Measurements from ENCODE around the gene CCDC9B. TPM values are rescaled to one million over a fixed set of nuclear protein-coding genes. Genes with fewer than 3 reads are reported as not detected.

CCDC9B gene
- total RNA-seq, 1 experiment from 2014 or later = 8.1 TPM

DNA sequence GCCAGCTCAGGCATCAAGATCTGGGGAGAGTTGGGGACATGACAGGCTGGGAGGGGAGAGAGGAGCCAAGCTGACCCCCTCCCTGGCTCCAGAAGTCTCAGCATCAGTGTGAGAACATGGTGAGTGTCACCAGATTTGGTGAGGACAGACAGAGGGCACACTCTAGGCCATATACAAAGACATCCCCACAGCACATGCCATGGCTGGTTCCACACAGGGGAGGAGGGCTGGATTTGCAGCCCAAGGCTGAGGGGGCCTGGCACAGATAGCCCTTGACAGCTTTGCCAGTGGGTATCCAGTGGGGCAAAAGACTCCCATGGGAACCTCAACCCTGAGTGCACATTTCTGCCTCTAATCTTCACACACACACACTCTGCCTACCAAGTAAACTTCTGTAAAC is 47.7 kb downstream of the CCDC9B start:
- no peak for DNase-seq (ENCODE audit: low read depth)

GRCh38 chr15:40292246-40292645 is 48.5 kb downstream of the CCDC9B start:
- no peak for DNase-seq (ENCODE audit: low read depth)

GRCh38 chr15:40290918-40291574 is 49.7 kb downstream of the CCDC9B start:
- peak; percentile 71 for DNase-seq (ENCODE audit: low read depth)

- no peak for DNase-seq (ENCODE audit: low read depth)
Measured at GRCh38 chr15:40290545-40290917, 50.2 kb downstream of the CCDC9B start.

GRCh38 chr15:40289140-40289775 is 51.5 kb downstream of the CCDC9B start:
- no peak for DNase-seq (ENCODE audit: low read depth)

DNA sequence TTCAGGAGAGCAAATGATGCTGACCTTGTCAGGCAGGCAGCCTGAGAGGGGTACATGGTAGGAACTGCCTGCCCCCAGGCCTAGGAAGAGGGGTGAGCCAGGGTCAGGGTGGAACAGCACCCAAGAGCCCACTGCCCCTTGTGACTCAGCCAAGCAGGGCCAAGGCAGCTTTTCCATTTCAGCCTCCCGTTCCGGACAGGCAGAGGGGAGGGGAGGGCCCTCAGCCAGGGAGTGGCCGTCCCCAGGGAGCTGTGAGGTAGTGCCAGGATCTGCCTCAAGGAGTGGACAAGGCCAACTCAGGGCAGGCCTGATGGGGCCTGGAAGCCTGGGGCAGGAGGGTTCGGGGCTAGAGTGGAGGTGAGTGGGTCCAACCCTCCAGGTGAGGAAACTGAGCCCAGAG is 52.8 kb downstream of the CCDC9B start:
- no peak for DNase-seq (ENCODE audit: low read depth)

DNA sequence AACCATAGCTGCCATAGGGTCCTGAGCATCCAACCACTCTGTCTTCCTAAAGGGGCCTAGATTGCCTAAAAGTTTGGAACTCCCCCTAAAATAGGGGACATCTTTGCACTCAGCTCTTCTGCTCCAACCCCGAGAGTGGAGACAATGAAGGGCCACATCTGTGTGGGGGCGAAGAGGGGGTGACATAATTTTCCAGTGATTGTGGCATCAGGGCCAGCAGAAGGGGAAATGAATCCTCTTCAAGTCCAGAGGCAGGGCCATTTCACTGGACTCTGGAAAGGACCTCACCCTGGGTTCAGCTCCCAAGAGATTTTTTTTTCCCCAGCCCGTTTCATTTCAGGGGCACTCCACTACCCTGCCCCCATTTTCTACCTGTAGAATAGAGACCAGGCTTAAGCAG is 53.2 kb downstream of the CCDC9B start:
- no peak for DNase-seq (ENCODE audit: low read depth)

DNA sequence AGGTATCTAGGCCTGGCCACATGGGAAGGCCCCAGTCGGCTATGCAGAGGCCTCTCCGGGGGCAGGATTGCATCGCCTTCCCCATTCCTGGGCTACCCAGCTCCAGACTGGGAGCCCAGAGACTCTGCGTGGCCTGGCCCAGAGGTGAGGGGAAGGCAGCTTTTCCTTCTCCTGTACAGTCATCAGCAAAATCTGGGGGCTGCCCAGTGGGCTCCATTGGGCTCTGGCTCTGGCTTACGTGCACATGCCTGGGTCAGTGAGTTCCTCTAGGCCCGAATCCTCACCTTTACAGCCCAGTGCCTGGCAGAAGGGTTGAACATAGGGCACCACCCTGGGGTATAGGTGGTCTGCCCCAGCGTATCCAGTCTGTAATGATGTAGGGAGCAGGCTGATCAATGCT is 53.9 kb downstream of the CCDC9B start:
- no peak for DNase-seq (ENCODE audit: low read depth)

DNA sequence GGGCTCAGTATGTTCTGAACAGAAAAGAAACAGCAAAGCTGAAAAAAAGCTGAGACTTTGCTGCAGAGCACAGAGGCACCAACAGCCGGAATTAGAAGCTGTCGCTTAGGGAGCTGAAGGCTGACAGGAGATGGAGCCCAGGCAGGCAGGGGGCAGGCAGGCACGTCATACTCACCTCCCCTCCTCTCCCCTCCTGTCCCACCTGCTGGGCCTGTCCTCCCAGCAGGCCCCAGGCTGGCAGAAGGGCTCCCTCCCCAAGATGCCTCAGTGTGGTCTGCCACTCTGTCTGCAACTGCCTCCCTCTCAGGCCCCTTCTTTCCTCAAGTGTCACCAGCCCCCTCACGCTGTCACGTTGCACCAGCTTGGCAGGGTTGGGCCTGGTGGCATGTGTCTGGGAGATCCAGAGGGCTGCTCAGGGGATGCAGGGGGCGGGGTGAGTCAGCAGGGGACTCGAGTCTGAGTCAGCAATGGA is 54.6 kb downstream of the CCDC9B start:
- no peak for DNase-seq (ENCODE audit: low read depth)

GRCh38 chr15:40285554-40286011 is 55.2 kb downstream of the CCDC9B start:
- DNase-seq (ENCODE audit: low read depth) = no peak

DNA sequence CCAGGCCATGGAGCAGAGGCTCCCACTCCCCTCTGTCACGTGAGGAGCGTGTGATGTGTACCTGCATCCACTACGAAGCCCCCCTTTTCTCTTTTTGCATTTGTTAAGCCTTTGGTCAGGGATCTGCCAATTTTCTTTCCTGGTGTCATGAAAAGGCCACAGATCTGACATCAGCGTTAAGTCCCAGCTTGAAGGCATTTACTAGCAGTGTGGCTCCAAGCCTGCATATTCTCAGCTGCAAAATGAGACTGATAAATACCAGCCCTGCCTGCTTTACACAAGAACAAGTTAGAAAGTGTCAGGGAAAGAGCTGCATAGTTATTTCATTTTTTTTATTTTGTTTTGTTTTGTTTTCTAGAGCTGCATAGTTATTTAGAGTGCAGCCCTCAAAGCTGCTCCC is 55.6 kb downstream of the CCDC9B start:
- DNase-seq (ENCODE audit: low read depth) = no peak

GRCh38 chr15:40283615-40284300 is 57.0 kb downstream of the CCDC9B start:
- no peak for DNase-seq (ENCODE audit: low read depth)

DNA sequence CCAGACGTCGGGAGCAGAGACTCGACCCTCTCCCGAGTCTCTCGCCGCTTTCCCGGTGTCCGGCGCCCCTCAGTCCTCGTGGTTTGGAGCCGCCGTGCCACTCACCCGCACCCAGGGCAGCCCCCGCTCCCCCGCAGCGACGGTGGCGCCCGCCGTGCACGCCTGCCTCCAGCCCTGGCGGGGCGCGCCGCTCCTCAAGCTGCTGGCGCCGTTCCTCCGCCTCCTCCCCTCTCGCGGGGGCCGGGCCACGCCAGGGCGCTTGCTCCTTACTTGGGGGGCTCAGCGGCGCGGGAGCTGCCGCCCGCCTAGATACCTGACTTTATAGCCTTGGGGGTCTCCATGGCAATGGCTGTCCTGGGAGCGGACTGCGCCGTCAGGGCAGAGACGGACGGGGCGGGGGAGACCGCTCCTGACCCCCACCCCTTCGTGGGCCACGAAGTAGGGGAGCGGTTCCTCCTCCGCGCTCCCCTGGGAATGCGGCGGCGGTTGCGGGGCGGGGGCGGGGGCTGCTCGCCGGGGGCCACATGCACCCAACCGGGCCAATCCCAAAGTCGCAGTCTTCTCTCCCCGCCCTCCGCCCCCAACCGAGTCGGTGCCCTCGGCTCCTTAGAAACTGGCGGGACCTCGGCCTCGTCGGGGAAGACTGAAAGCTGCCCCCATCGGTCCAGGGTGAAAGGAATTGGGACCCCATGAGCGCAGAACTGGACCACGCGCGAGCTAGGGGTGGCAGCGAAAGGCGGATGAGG is 57.7 kb downstream of the CCDC9B start, which contains the start of gene ANKRD63:
Gene ANKRD63 (minus strand): TSS at position 196 of the 746 bp plus-strand sequence. CDS start 478 bp downstream, outside the sequence.
- peak; percentile 22 for DNase-seq (ENCODE audit: low read depth)

DNA sequence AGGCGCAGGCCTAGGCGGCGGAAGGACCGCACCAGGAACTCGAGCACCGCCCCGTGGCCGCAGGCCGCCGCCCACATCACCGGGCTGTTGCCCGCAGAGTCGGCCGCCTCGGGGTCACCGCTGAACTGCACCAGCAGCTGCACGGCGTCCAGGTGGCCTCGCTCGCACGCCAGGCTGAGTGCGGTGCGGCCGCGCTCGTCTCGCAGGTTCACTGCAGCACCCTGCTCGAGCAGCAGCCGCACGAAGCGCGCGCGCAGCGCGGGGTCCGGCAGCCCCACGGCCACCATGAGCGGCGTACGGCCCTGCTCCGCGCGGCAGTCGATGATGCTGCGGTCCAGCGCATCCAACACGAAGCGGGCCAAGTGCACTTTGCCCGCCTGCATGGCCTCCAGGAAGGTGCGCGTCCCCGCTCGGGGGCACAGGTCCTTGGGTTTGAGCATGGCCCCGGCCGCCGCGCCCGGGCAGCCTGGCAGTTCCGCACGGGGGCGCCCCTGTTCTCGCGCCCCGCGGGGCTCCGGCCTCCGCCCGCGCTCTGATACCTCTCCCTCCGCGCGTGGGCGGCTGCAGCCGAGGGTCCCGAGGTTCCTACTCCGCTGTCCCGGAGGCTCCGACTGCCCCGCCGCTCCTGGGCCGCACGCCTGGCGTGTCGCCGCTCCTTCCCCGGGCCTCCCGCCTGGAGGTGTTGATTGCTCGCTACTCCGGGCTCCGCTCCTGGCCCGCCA is 58.4 kb downstream of the CCDC9B start:
- peak; percentile 21 for DNase-seq (ENCODE audit: low read depth)

- no peak for DNase-seq (ENCODE audit: low read depth)
Measured at GRCh38 chr15:40281801-40282146, 59.0 kb downstream of the CCDC9B start.

Other genes starting within 250 kb of the CCDC9B start
- 13.8 and 13.9 TPM in 2 replicates for gene BMF, start 232.1 kb downstream of the CCDC9B start, total RNA-seq (2014; rRNA removed; shearing (Covaris generic))
- 108 and 126 TPM in 2 replicates for gene BUB1B, start 179.9 kb downstream of the CCDC9B start, total RNA-seq (2014; rRNA removed; shearing (Covaris generic))
- 7.9 and 9.5 TPM in 2 replicates for gene PAK6, start 101.9 kb downstream of the CCDC9B start, total RNA-seq (2014; rRNA removed; shearing (Covaris generic))
- gene ANKRD63, start 57.9 kb downstream of the CCDC9B start, total RNA-seq (2014; rRNA removed; shearing (Covaris generic)) = not detected in 2 replicates
- gene PLCB2, start 33.0 kb downstream of the CCDC9B start, total RNA-seq (2014; rRNA removed; shearing (Covaris generic)) = 1.4 and 1.6 TPM in 2 replicates
- 23.0 and 25.6 TPM in 2 replicates for gene INAFM2, start 17.2 kb downstream of the CCDC9B start, total RNA-seq (2014; rRNA removed; shearing (Covaris generic))
- gene PHGR1, start 10.1 kb upstream of the CCDC9B start, total RNA-seq (2014; rRNA removed; shearing (Covaris generic)) = not detected in 2 replicates
- gene DISP2, start 17.3 kb upstream of the CCDC9B start, total RNA-seq (2014; rRNA removed; shearing (Covaris generic)) = 0.24 and 0.59 TPM in 2 replicates
- gene KNSTRN, start 41.8 kb upstream of the CCDC9B start, total RNA-seq (2014; rRNA removed; shearing (Covaris generic)) = 186 and 201 TPM in 2 replicates
- 21.0 and 24.5 TPM in 2 replicates for gene IVD, start 64.9 kb upstream of the CCDC9B start, total RNA-seq (2014; rRNA removed; shearing (Covaris generic))
- 7.6 and 11.5 TPM in 2 replicates for gene BAHD1, start 100.0 kb upstream of the CCDC9B start, total RNA-seq (2014; rRNA removed; shearing (Covaris generic))
- gene CHST14, start 130.0 kb upstream of the CCDC9B start, total RNA-seq (2014; rRNA removed; shearing (Covaris generic)) = 27.1 and 29.3 TPM in 2 replicates
- 24.8 and 53.7 TPM in 2 replicates for gene CCDC32, start 224.1 kb upstream of the CCDC9B start, total RNA-seq (2014; rRNA removed; shearing (Covaris generic))
- 12.2 and 13.2 TPM in 2 replicates for gene RPUSD2, start 228.4 kb upstream of the CCDC9B start, total RNA-seq (2014; rRNA removed; shearing (Covaris generic))

All from RPMI7951 (cell line).